ENCODE data around the gene CFD. TPM values are rescaled to one million over a fixed set of nuclear protein-coding genes. Genes with fewer than 3 reads are reported as not detected.
"Not testable (repeated sequence)": the region's sequence is repeated elsewhere in the genome, so short reads cannot be mapped to it uniquely, and the experiment has no call there.

The CFD gene
- total RNA-seq, 1 donor from 2014 or later: 2.8 TPM

GRCh38 chr19:852136-853013 lies 7.1 kb upstream of the CFD start, which contains the start of gene ELANE:
Gene ELANE (plus strand): TSS chr19:852303. CDS start chr19:852329, 26 bp downstream.
- no peak for DNase-seq

DNA sequence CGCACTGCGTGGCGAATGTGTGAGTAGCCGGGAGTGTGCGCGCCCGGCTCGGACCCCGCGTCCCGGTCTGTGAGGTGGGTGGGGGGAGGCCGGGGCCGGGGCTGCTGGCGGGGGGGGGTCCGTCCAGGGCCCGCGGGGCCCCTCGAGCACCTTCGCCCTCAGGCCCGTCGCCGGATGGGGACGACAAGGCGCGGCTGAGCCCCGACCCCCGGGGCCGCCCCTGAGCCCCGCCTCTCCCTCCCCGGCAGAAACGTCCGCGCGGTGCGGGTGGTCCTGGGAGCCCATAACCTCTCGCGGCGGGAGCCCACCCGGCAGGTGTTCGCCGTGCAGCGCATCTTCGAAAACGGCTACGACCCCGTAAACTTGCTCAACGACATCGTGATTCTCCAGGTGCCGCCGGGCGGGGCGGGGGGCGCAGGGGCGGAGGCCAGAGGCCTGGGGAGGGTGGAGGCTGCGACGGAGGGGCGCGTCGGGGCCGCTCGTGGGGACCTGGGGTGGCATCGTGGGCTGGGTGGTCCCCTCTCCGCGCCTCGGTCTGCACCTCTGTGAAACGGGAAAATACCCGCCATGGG lies 6.4 kb upstream of the CFD start:
- no peak for DNase-seq

DNA sequence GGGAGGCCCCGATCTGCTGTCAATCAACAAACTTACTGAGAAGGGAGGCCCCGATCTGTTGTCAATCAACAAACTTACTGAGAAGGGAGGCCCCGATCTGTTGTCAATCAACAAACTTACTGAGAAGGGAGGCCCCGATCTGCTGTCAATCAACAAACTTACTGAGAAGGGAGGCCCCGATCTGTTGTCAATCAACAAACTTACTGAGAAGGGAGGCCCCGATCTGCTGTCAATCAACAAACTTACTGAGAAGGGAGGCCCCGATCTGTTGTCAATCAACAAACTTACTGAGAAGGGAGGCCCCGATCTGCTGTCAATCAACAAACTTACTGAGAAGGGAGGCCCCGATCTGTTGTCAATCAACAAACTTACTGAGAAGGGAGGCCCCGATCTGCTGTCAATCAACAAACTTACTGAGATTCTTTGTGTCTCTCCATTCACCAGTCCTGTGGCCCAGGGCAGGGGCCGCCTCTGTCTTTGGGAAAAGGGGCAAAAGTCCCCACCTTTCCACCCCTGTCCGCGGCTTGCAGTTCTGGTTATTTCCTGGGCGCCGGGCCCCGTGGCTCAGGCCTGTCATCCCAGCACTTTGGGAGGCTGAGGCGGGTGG lies 5.7 kb upstream of the CFD start:
- DNase-seq: not testable (repeated sequence)

DNA sequence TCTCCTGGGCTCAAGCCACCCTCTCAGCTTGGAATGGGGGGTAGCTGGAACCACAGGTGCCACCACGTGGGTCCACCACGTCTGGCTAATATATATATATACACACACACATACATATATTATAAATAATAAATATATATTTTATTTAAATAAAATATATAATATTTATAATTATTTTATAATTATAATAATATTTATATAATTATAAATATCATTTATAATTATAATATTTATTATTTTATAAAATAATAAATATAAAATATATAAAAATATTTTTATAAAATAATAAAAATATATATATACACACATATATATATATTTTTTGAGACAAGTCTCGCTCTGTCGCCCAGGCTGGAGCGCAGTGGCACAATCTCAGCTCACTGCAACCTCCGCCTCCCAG lies 4.9 kb upstream of the CFD start:
- DNase-seq: no peak

DNA sequence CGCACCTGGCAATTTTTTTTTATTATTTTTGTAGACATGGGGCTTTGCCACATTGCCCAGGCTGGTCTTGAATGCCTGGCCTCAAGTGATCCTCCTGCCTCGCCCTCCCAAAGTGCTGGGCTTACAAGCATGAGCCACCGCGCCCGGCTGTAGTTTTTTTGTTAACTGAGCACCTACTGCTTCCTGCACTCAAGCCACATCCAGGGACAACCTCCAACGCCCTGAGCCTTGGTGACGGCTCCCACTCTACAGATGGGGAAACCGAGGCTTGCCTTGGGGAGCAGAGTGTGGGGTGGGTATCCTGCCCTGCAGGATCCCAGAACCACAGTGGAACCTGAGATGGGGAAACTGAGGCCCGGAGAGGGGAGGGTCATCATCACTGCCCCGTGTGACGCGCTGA lies 4.3 kb upstream of the CFD start:
- DNase-seq: no peak

DNA sequence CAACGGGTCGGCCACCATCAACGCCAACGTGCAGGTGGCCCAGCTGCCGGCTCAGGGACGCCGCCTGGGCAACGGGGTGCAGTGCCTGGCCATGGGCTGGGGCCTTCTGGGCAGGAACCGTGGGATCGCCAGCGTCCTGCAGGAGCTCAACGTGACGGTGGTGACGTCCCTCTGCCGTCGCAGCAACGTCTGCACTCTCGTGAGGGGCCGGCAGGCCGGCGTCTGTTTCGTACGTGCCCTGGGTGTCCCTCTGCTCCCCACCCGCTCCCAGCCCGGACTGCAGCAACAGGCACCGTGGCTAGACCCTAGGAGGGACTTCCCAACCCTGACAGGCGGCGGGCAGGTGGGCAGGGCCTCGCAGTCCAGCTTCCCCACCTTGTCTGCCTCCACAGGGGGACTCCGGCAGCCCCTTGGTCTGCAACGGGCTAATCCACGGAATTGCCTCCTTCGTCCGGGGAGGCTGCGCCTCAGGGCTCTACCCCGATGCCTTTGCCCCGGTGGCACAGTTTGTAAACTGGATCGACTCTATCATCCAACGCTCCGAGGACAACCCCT lies 3.8 kb upstream of the CFD start:
- no peak for DNase-seq

DNA sequence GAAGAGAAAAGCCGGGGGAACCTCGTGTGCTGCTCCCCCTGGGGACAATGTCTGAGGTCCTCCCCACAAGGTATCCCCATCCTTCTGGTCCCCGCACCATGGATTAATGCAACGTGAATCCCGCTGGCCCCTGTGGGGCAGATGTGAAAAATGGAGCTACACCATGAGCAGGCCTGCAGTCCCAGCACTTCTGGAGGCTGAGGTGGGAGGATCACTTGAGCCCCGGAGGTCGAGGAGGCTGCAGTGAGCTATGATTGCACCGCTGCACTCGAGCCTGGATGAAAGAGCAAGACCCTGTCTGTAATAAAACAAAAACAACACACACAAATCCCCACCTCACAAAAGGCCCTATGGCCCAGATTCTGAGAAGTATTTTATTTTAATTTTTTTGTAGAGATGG lies 1.2 kb upstream of the CFD start:
- no peak for DNase-seq

DNA sequence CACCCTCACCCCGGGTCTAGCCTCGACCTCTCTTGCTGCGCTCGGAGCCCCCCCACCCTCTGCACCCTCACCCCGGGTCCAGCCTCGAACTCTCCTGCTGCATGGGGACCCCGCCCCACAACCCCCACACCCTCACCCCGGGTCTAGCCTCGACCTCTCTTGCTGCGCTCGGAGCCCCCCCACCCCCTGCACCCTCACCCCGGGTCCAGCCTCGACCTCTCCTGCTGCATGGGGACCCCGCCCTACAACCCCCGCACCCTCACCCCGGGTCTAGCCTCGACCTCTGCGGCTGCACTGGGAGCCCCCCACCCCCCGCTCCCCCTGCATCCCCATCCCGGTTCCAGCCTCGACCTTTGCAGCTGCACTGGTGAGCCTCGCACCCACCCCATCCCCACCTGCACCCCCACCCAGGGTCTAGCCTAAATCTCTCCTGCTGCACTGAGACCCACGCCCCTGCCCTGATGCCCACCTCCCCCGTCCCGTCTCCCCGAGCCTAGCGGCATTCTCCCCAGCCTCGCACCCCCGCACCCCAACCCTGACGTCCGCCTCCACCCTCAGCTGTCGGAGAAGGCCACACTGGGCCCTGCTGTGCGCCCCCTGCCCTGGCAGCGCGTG lies 1.8 kb downstream of the CFD start:
- DNase-seq: no peak

GRCh38 chr19:861756-862580 lies 2.5 kb downstream of the CFD start:
- DNase-seq: no peak

GRCh38 chr19:862581-863314 lies 3.3 kb downstream of the CFD start:
- DNase-seq: no peak

GRCh38 chr19:863315-863620 lies 3.8 kb downstream of the CFD start:
- DNase-seq: no peak

- no peak for DNase-seq
These were observed 7.4 kb downstream of the CFD start for GRCh38 chr19:866769-867300.

DNA sequence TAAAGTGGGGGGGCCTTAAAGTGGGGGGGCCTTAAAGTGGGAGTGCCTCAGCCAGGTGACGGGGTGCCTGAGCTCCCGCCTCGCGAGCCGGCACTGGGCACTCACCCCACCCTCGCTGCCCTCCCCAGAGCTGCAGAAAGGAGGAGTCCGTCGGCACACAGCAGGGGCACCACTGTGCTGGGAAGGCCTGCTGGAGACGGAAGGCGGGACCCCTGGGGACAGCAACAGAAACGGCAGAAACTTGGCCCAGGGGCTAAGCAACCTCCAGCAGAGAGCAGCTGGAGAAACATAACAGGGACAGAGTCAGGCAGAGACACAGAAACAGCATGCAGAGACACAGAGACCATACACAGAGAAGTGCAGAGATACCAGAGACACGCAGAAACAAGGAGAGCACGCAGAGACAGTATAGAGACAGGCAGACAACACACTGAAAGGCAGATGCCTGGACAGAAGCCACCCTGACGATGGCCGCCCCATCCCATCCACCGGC lies 7.9 kb downstream of the CFD start:
- DNase-seq: no peak

DNA sequence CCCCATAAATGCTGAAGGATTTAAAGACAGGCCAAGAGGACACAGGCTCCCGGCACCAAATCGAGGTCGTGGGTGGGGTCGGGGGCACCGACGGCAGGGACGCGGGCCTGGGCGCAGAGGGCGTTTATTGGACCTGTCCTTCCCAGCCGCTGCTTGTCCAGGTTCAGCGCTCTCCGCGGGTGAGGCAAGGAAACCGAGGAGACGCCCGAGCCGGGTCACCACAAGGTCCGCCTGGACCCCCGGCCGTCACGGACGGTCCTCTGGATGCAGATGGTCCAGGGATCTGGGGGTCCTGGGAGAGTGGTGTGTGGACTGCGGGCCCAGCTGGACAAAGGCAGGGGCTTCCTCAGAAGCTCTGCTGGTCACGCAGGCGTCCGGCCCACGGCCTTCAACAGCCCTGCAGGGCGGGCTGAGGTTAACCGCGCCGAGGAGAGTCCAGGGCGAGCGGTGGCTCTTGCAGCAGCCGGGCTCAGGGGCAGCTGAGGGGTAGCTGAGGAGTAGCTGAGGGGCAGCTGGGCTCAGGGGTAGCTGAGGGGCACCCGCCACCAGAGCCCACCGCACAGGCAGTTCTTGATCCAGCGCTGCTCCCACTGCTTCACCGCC lies 8.5 kb downstream of the CFD start:
- no peak for DNase-seq

GRCh38 chr19:868458-869244 lies 9.2 kb downstream of the CFD start:
- no peak for DNase-seq

GRCh38 chr19:869245-870177 lies 10.0 kb downstream of the CFD start:
- no peak for DNase-seq

- DNase-seq: no peak
These were observed 10.8 kb downstream of the CFD start for GRCh38 chr19:870314-870713.

GRCh38 chr19:870963-871401 lies 11.5 kb downstream of the CFD start:
- no peak for DNase-seq

All from occipital lobe (tissue), 2 donors.